ENCODE measurements around the gene ENHO.

DNA sequence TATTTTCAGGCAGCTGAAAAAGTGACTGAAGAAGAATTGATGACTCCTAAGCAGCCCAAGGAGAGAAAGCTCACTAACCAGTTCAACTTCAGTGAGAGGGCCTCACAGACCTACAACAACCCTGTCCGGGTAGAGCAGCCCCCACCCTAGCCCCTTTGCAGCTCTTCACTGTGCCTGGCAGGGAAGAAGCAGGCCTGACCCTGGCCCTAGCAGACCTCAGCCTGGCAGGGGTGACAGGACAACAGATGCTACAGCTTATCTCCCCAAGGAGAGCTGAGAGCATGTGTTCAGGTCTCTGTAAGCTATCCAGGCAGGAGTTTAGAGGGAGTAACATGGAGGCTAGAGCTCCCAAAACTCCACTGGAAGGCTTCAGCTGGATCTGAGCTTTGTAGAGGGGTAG lies 32.4 kb downstream of the ENHO start:
- TF ChIP-seq CTCF (conservative IDR thresholded peaks at IDR 0.05; ENCODE audit: low read depth in 2 of 2), result no peak
- no peak for TF ChIP-seq EZH2 (IDR thresholded peaks at IDR 0.05; ENCODE audit: low read depth, unreplicated experiment)
- TF ChIP-seq POLR2AphosphoS5 (IDR thresholded peaks at IDR 0.05; ENCODE audit: low read depth), result no peak
- TF ChIP-seq, protein P1, sequence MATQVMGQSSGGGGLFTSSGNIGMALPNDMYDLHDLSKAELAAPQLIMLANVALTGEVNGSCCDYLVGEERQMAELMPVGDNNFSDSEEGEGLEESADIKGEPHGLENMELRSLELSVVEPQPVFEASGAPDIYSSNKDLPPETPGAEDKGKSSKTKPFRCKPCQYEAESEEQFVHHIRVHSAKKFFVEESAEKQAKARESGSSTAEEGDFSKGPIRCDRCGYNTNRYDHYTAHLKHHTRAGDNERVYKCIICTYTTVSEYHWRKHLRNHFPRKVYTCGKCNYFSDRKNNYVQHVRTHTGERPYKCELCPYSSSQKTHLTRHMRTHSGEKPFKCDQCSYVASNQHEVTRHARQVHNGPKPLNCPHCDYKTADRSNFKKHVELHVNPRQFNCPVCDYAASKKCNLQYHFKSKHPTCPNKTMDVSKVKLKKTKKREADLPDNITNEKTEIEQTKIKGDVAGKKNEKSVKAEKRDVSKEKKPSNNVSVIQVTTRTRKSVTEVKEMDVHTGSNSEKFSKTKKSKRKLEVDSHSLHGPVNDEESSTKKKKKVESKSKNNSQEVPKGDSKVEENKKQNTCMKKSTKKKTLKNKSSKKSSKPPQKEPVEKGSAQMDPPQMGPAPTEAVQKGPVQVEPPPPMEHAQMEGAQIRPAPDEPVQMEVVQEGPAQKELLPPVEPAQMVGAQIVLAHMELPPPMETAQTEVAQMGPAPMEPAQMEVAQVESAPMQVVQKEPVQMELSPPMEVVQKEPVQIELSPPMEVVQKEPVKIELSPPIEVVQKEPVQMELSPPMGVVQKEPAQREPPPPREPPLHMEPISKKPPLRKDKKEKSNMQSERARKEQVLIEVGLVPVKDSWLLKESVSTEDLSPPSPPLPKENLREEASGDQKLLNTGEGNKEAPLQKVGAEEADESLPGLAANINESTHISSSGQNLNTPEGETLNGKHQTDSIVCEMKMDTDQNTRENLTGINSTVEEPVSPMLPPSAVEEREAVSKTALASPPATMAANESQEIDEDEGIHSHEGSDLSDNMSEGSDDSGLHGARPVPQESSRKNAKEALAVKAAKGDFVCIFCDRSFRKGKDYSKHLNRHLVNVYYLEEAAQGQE (IDR thresholded peaks at IDR 0.05; ENCODE audit: unreplicated experiment), result no peak
- no peak for TF ChIP-seq JUNB (IDR thresholded peaks at IDR 0.05; ENCODE audit: unreplicated experiment)
- TF ChIP-seq EZH2phosphoT487 (IDR thresholded peaks at IDR 0.05; ENCODE audit: unreplicated experiment), result no peak
- no peak for TF ChIP-seq ETS1 (IDR thresholded peaks at IDR 0.05)
- no peak for TF ChIP-seq CREB1 (CRISPR knock-in tag; IDR thresholded peaks at IDR 0.05; ENCODE audit: low read depth)

Measured in GM23338 (cell line).